Mesenchymal stem cell (in vitro differentiated cells and primary cell): ENCODE results near the gene IL17D.

Source experiments
- DNase-seq: peaks from one replicate; pipeline ENCODE4 v3.0.0-alpha.2; 2013
- H2AFZ ChIP-seq: one replicate; pipeline ENCODE4 v1.6.1; 2013; ENCODE audit warnings: low read depth, mild to moderate bottlenecking, control low read depth, inconsistent platforms, low read length, moderate library complexity
- H2AK5ac ChIP-seq: 2 replicates; pipeline ENCODE4 v1.6.1; 2013; ENCODE audit warnings: low read length, moderate library complexity, mild to moderate bottlenecking, inconsistent platforms; ENCODE audit not compliant: severe bottlenecking
- H2BK120ac ChIP-seq: one replicate; pipeline ENCODE4 v1.6.1; 2013; ENCODE audit warnings: low read depth, mild to moderate bottlenecking, inconsistent platforms, low read length, moderate library complexity
- H2BK12ac ChIP-seq, 2 experiments: one replicate each; pipeline ENCODE4 v1.6.1; 2013; ENCODE audit warnings: inconsistent platforms in 2 of 2, low read length in 2 of 2, mild to moderate bottlenecking in 2 of 2, moderate library complexity in 2 of 2, control low read depth in 1 of 2
- H2BK15ac ChIP-seq: one replicate; pipeline ENCODE4 v1.6.1; 2013; ENCODE audit warnings: mild to moderate bottlenecking, low read depth, inconsistent platforms; ENCODE audit not compliant: poor library complexity, severe bottlenecking
- H2BK5ac ChIP-seq: 2 replicates; pipeline ENCODE4 v1.6.1; 2013; ENCODE audit warnings: low read depth, mild to moderate bottlenecking, low read length, control low read depth, inconsistent platforms; ENCODE audit not compliant: poor library complexity, severe bottlenecking
- H3K14ac ChIP-seq, 2 experiments: one replicate each; pipeline ENCODE4 v1.6.1; 2013; ENCODE audit warnings: inconsistent platforms in 2 of 2, low read length in 2 of 2, control low read depth in 1 of 2, mild to moderate bottlenecking in 1 of 2, moderate library complexity in 1 of 2
- H3K18ac ChIP-seq, 2 experiments: one replicate each; pipeline ENCODE4 v1.6.1; 2013; ENCODE audit warnings: inconsistent platforms in 2 of 2, low read length in 2 of 2, control low read depth in 1 of 2, low read depth in 1 of 2, mild to moderate bottlenecking in 1 of 2
- H3K23ac ChIP-seq, 2 experiments: one replicate each; pipeline ENCODE4 v1.6.1; 2013; ENCODE audit warnings: inconsistent platforms in 2 of 2, low read length in 2 of 2, mild to moderate bottlenecking in 2 of 2, moderate library complexity in 2 of 2, control low read depth in 1 of 2
- H3K27ac ChIP-seq: 2 replicates; pipeline ENCODE4 v1.5.1; 2013; ENCODE audit warnings: mild to moderate bottlenecking, moderate library complexity, low read length, control low read depth, inconsistent platforms; ENCODE audit not compliant: poor library complexity, severe bottlenecking
- H3K27me3 ChIP-seq, 2 experiments: 2 replicates each; pipeline versions ENCODE4 v1.6.1 to v1.7.0; 2013; ENCODE audit warnings: low read length in 2 of 2, mild to moderate bottlenecking in 2 of 2, moderate library complexity in 2 of 2, control low read depth in 1 of 2, inconsistent platforms in 1 of 2; ENCODE audit not compliant: control insufficient read depth in 1 of 2, insufficient read depth in 1 of 2
- H3K36me3 ChIP-seq, 2 experiments: 2 replicates each; pipeline versions ENCODE4 v1.6.1 to v1.7.0; 2013; ENCODE audit warnings: low read length in 2 of 2, control low read depth in 1 of 2, inconsistent platforms in 1 of 2, low read depth in 1 of 2, mild to moderate bottlenecking in 1 of 2; ENCODE audit not compliant: insufficient read depth in 2 of 2, control insufficient read depth in 1 of 2
- H3K4ac ChIP-seq, 2 experiments: one replicate each; pipeline ENCODE4 v1.6.1; 2013; ENCODE audit warnings: inconsistent platforms in 2 of 2, low read length in 2 of 2, mild to moderate bottlenecking in 2 of 2, moderate library complexity in 2 of 2, control low read depth in 1 of 2, low read depth in 1 of 2
- H3K4me1 ChIP-seq: 2 replicates; pipeline ENCODE4 v1.6.1; 2013; ENCODE audit warnings: low read depth, low read length, control low read depth; ENCODE audit not compliant: control insufficient read depth, insufficient read depth
- H3K4me2 ChIP-seq: 2 replicates; pipeline ENCODE4 v1.6.1; 2013; ENCODE audit warnings: low read length, mild to moderate bottlenecking, inconsistent platforms; ENCODE audit not compliant: poor library complexity, severe bottlenecking
- H3K4me3 ChIP-seq, 2 experiments: 2 replicates each; pipeline versions ENCODE4 v1.5.1 to v1.7.0; 2013; ENCODE audit warnings: low read length in 2 of 2, mild to moderate bottlenecking in 2 of 2, control low read depth in 1 of 2, low read depth in 1 of 2; ENCODE audit not compliant: insufficient read depth in 1 of 2
- H3K79me1 ChIP-seq: replicated peaks from 2 replicates; pipeline ENCODE4 v1.6.1; 2013; ENCODE audit warnings: mild to moderate bottlenecking, control low read depth, low read length, inconsistent platforms; ENCODE audit not compliant: poor library complexity, severe bottlenecking
- H3K9ac ChIP-seq: 2 replicates; pipeline ENCODE4 v1.7.0; 2013; ENCODE audit warnings: mild to moderate bottlenecking, low read length, moderate library complexity
- H3K9me3 ChIP-seq: 2 replicates; pipeline ENCODE4 v1.7.0; 2013; ENCODE audit warnings: mild to moderate bottlenecking, low read length; ENCODE audit not compliant: control insufficient read depth
- H4K8ac ChIP-seq: one replicate; pipeline ENCODE4 v1.6.1; 2013; ENCODE audit warnings: inconsistent platforms, mild to moderate bottlenecking, low read length, moderate library complexity
- H4K91ac ChIP-seq: one replicate; pipeline ENCODE4 v1.6.1; 2013; ENCODE audit warnings: mild to moderate bottlenecking, low read length, inconsistent platforms
- WGBS: methylation state at CpG from one replicate; pipeline ENCODE4 v1.1.7; 2013; ENCODE audit warnings: mixed read lengths; 5-methylcytosine and 5-hydroxymethylcytosine counted together

The IL17D gene

DNA sequence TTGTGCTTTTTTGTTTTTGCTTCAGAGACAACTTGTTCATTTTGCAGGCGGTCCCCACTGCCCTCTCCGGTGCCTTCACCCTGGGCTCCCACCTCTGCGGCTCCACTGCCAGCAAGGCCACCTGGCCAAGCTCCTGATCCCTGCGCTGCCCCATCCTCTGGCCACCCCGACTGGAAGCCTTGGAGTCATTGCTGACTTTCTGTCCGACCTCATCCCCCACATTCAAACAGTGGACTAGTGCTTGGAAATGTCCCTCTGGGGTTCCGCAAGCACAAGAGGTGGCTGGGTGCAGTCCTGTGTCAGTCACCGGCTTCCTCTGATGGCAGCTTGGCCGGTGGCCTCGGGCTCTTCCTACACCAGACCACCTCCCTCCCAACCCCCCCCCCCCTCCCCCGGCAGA lies 17.0 kb downstream of the IL17D start:
- 96% methylated on average over 10 of the region's 11 CpGs for WGBS

DNA sequence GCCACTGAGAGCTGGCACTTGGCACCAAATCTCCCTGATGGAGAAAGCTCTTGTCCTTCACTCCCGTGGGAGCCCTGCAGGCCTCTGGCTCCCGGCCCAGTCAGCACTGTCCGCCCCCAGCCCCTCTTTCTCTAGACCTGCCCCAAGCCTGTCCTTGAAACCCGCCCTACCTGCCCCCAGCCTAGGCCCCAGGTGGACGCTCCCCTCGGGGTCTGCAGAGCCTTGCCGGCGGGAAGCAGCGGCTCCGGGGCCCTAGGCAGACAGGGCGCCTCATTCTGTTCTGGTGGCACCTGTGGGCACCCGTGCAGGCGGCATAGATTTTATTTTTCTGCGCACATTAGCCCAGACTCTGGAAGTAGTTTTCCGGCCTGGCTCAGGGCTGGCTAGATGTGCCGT lies 17.6 kb downstream of the IL17D start:
- Histone ChIP-seq H3K9ac (no peak overlapping the region), H3K27me3 (peaks cover 7 to 18% of the 10 kb centered on the region in 2 experiments), H3K4me1 (peaks cover 13% of the 10 kb centered on the region), H2BK120ac (no peak overlapping the region), H2BK12ac (no peak overlapping the region), H3K4me2 (peak overlapping the region; percentile 96), H2AK5ac (no peak overlapping the region), H3K18ac (no peak overlapping the region), H3K79me1 (no peaks in the 10 kb centered on the region), H3K27ac (no peak overlapping the region), H3K9me3 (no peaks in the 10 kb centered on the region), H3K14ac (no peak overlapping the region), H3K4me3 (no peak overlapping the region), H2BK5ac (no peak overlapping the region), H2BK15ac (no peak overlapping the region), H3K36me3 (no peaks in the 10 kb centered on the region), H2AFZ (no peak overlapping the region), H3K4ac (no peak overlapping the region), H3K23ac (peak overlapping the region in 1 of 2 experiments; percentile 55), H4K8ac (no peak overlapping the region), H4K91ac (no peak overlapping the region)
- DNase-seq, result no peak
- 62% methylated on average over 16 of the region's 16 CpGs for WGBS

More for the DNA sequence above, 17.0 kb downstream of the IL17D start:
- H3K36me3 ChIP-seq, result no peaks in the 10 kb centered on the region
- H3K9me3 ChIP-seq, result no peaks in the 10 kb centered on the region
- H3K4me2 ChIP-seq, result no peak overlapping the region
- peaks cover 7 to 18% of the 10 kb centered on the region in 2 experiments for H3K27me3 ChIP-seq
- no peak overlapping the region for H2AFZ ChIP-seq
- H2BK5ac ChIP-seq, result no peak overlapping the region
- no peak overlapping the region for H3K14ac ChIP-seq
- no peak overlapping the region for H4K91ac ChIP-seq
- H3K23ac ChIP-seq, result no peak overlapping the region
- H3K4ac ChIP-seq, result no peak overlapping the region
- H3K27ac ChIP-seq, result no peak overlapping the region
- no peak overlapping the region for H2BK12ac ChIP-seq
- no peak overlapping the region for H3K4me3 ChIP-seq
- no peak overlapping the region for H3K9ac ChIP-seq
- no peak for DNase-seq
- H3K18ac ChIP-seq, result no peak overlapping the region
- H4K8ac ChIP-seq, result no peak overlapping the region
- H2BK120ac ChIP-seq, result no peak overlapping the region
- H3K79me1 ChIP-seq, result no peaks in the 10 kb centered on the region
- no peak overlapping the region for H2AK5ac ChIP-seq
- H3K4me1 ChIP-seq, result peaks cover 13% of the 10 kb centered on the region
- H2BK15ac ChIP-seq, result no peak overlapping the region

- H3K27ac ChIP-seq, result no peak overlapping the region
- peak overlapping the region; percentile 30 for H3K9ac ChIP-seq
- H3K14ac ChIP-seq, result peak overlapping the region in 1 of 2 experiments; percentile 50
- H3K79me1 ChIP-seq, result no peaks in the 10 kb centered on the region
- H3K9me3 ChIP-seq, result no peaks in the 10 kb centered on the region
- H3K18ac ChIP-seq, result no peak overlapping the region
- no peak overlapping the region for H2BK120ac ChIP-seq
- H2BK5ac ChIP-seq, result no peak overlapping the region
- peaks cover 7 to 18% of the 10 kb centered on the region in 2 experiments for H3K27me3 ChIP-seq
- peak overlapping the region; percentile 96 for H3K4me2 ChIP-seq
- no peak overlapping the region for H2BK15ac ChIP-seq
- peak; percentile 46 for DNase-seq
- WGBS, result 5% methylated on average over 76 of the region's 81 CpGs
- H3K4me3 ChIP-seq, result peak overlapping the region; percentile 56 to 66
- H4K8ac ChIP-seq, result peak overlapping the region; percentile 57
- no peak overlapping the region for H4K91ac ChIP-seq
- peak overlapping the region in 1 of 2 experiments; percentile 90 for H3K23ac ChIP-seq
- H3K36me3 ChIP-seq, result no peaks in the 10 kb centered on the region
- H2AFZ ChIP-seq, result peak overlapping the region; percentile 29
- H2BK12ac ChIP-seq, result no peak overlapping the region
- no peak overlapping the region for H3K4ac ChIP-seq
- peaks cover 13% of the 10 kb centered on the region for H3K4me1 ChIP-seq
- no peak overlapping the region for H2AK5ac ChIP-seq
These were observed 18.2 kb downstream of the IL17D start for GRCh38 chr13:20721454-20722357.

- Histone ChIP-seq H2BK120ac (no peak overlapping the region), H3K4me3 (no peak overlapping the region), H4K91ac (no peak overlapping the region), H4K8ac (no peak overlapping the region), H3K9me3 (no peaks in the 10 kb centered on the region), H3K4me2 (no peak overlapping the region), H3K27ac (no peak overlapping the region), H3K4ac (no peak overlapping the region), H3K18ac (no peak overlapping the region), H2BK12ac (no peak overlapping the region), H2BK5ac (no peak overlapping the region), H3K27me3 (no peaks in the 10 kb centered on the region), H3K79me1 (no peaks in the 10 kb centered on the region), H3K14ac (no peak overlapping the region), H3K36me3 (peaks cover 0 to 4% of the 10 kb centered on the region in 2 experiments), H3K23ac (no peak overlapping the region), H3K9ac (no peak overlapping the region), H2AFZ (no peak overlapping the region), H2BK15ac (no peak overlapping the region), H3K4me1 (peaks cover 2% of the 10 kb centered on the region), H2AK5ac (no peak overlapping the region)
- WGBS, result 95% methylated on average over 4 of the region's 6 CpGs
- no peak for DNase-seq
These were observed 24.4 kb downstream of the IL17D start for GRCh38 chr13:20727856-20728255.
